Parathyroid adenoma (tissue), 2 donors: Measurements from ENCODE around the gene CAPN15.

Experiments used
- H2AFZ ChIP-seq: fragments of 300-600 bp; sonication (generic); one replicate; pipeline ENCODE4 v1.7.0; 2017; ENCODE audit warnings: antibody characterized with exemption, mild to moderate bottlenecking
- H3K27ac ChIP-seq: fragments of 300-600 bp; sonication (generic); one replicate; pipeline ENCODE4 v1.7.0; 2017
- H3K27me3 ChIP-seq: fragments of 300-600 bp; sonication (generic); one replicate; pipeline ENCODE4 v1.7.0; 2017; ENCODE audit warnings: low read length; ENCODE audit not compliant: control insufficient read depth, insufficient read depth
- H3K36me3 ChIP-seq: fragments of 300-600 bp; sonication (generic); one replicate; pipeline ENCODE4 v1.7.0; 2017; ENCODE audit warnings: low read length; ENCODE audit not compliant: control insufficient read depth, insufficient read depth
- H3K4me1 ChIP-seq: fragments of 300-600 bp; sonication (generic); one replicate; pipeline ENCODE4 v1.7.0; 2017; ENCODE audit warnings: control low read depth
- H3K4me2 ChIP-seq: fragments of 300-600 bp; sonication (generic); one replicate; pipeline ENCODE4 v1.7.0; 2017; ENCODE audit warnings: low read length
- H3K4me3 ChIP-seq: fragments of 300-600 bp; sonication (generic); one replicate; pipeline ENCODE4 v1.7.0; 2017; ENCODE audit warnings: low read depth, low read length
- H3K79me2 ChIP-seq: fragments of 300-600 bp; sonication (generic); one replicate; pipeline ENCODE4 v1.7.0; 2017; ENCODE audit warnings: control low read depth
- H3K9ac ChIP-seq: fragments of 300-600 bp; sonication (generic); one replicate; pipeline ENCODE4 v1.7.0; 2017; ENCODE audit warnings: mild to moderate bottlenecking
- H3K9me3 ChIP-seq: fragments of 300-600 bp; sonication (generic); one replicate; pipeline ENCODE4 v1.7.0; 2017; ENCODE audit warnings: low read length; ENCODE audit not compliant: control insufficient read depth
- CTCF ChIP-seq: fragments of 300-600 bp; sonication (generic); IDR thresholded peaks from one replicate; pipeline ENCODE4 v1.7.0; 2017; ENCODE audit warnings: antibody characterized with exemption, mild to moderate bottlenecking
- donor health status: primary hyperparathyroidism.

Gene CAPN15

GRCh38 chr16:513950-514349 is 13.6 kb upstream of the CAPN15 start:
- H2AFZ ChIP-seq = no peak overlapping the region
- H3K4me2 ChIP-seq = no peak overlapping the region
- no peak for TF ChIP-seq CTCF
- no peaks in the 10 kb centered on the region for H3K4me1 ChIP-seq
- no peaks in the 10 kb centered on the region for H3K27me3 ChIP-seq
- H3K9me3 ChIP-seq = no peaks in the 10 kb centered on the region
- no peak overlapping the region for H3K27ac ChIP-seq
- peaks cover 18% of the 10 kb centered on the region for H3K79me2 ChIP-seq
- H3K4me3 ChIP-seq = no peak overlapping the region
- H3K36me3 ChIP-seq = no peaks in the 10 kb centered on the region
- H3K9ac ChIP-seq = no peak overlapping the region

- Histone ChIP-seq H3K79me2 (peaks cover 7% of the 10 kb centered on the region), H3K4me2 (no peak overlapping the region), H3K9ac (no peak overlapping the region), H3K36me3 (no peaks in the 10 kb centered on the region), H3K4me1 (no peaks in the 10 kb centered on the region), H3K4me3 (no peak overlapping the region), H3K9me3 (no peaks in the 10 kb centered on the region), H2AFZ (no peak overlapping the region), H3K27me3 (no peaks in the 10 kb centered on the region), H3K27ac (no peak overlapping the region)
- no peak for TF ChIP-seq CTCF
These were observed 12.2 kb upstream of the CAPN15 start for GRCh38 chr16:515175-515938.

DNA sequence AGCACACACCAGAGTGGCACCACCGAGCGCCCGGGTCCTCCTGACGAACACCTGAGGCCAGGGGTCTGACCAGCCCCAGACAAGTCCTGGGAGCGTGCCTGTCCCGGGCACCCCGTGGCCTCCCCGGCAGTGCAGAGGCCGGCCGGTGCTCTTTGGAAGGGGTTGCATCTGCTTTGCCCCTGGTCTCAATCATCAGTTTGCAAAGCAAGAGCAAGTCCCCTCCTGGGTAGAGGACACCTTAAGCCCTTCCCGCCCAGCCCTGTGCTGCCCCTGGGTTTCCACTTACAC is 11.6 kb upstream of the CAPN15 start:
- Histone ChIP-seq H2AFZ (no peak overlapping the region), H3K27ac (no peak overlapping the region), H3K9me3 (no peaks in the 10 kb centered on the region), H3K4me1 (no peaks in the 10 kb centered on the region), H3K4me2 (no peak overlapping the region), H3K9ac (no peak overlapping the region), H3K36me3 (no peaks in the 10 kb centered on the region), H3K27me3 (no peaks in the 10 kb centered on the region), H3K4me3 (no peak overlapping the region), H3K79me2 (peaks cover 7% of the 10 kb centered on the region)
- no peak for TF ChIP-seq CTCF

GRCh38 chr16:516301-516700 is 11.2 kb upstream of the CAPN15 start:
- H2AFZ ChIP-seq = no peak overlapping the region

More at GRCh38 chr16:516301-516700, 11.2 kb upstream of the CAPN15 start:
- TF ChIP-seq CTCF = no peak
- Histone ChIP-seq H3K4me3 (no peak overlapping the region), H3K36me3 (no peaks in the 10 kb centered on the region), H3K4me1 (no peaks in the 10 kb centered on the region), H3K27me3 (no peaks in the 10 kb centered on the region), H3K4me2 (no peak overlapping the region), H3K9ac (no peak overlapping the region), H3K9me3 (no peaks in the 10 kb centered on the region), H3K27ac (no peak overlapping the region), H3K79me2 (peaks cover 7% of the 10 kb centered on the region)
